ENCODE measurements around the gene GDF9. TPM values are rescaled to one million over a fixed set of nuclear protein-coding genes. Genes with fewer than 3 reads are reported as not detected.

GDF9 gene
- total RNA-seq, 3 donors from 2014 or later: 0.33 to 0.64 (median 0.44) TPM

DNA sequence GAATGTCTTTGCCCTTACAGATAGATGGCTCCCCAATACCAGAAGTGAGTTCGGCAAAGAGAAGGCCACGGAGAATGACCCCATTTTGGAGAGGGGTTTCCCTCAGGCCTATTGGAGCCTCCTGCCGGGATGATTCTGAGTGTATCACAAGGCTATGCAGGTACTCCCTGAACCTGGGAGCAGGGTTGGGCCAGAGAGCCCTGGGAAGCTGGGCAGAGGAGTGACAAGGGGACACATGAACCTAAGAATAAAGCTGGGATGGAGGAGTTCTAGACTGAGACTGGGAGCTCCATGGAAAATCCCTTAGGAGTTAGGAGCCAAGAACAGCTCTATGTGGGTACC, 7.6 kb upstream of the GDF9 start:
- intact Hi-C loops (cut with DNase I; ENCODE audit: low total_unique reads): no loop called here
- Histone ChIP-seq H3K36me3 (no peaks in the 10 kb centered on the region), H3K4me1 (no peaks in the 10 kb centered on the region), H3K4me3 (no peak overlapping the region), H3K9me3 (no peaks in the 10 kb centered on the region), H3K27ac (no peak overlapping the region), H3K27me3 (no peaks in the 10 kb centered on the region)
- DNase-seq (ENCODE audit: low spot score in 2 of 2): no peak
- TF ChIP-seq, protein P1, sequence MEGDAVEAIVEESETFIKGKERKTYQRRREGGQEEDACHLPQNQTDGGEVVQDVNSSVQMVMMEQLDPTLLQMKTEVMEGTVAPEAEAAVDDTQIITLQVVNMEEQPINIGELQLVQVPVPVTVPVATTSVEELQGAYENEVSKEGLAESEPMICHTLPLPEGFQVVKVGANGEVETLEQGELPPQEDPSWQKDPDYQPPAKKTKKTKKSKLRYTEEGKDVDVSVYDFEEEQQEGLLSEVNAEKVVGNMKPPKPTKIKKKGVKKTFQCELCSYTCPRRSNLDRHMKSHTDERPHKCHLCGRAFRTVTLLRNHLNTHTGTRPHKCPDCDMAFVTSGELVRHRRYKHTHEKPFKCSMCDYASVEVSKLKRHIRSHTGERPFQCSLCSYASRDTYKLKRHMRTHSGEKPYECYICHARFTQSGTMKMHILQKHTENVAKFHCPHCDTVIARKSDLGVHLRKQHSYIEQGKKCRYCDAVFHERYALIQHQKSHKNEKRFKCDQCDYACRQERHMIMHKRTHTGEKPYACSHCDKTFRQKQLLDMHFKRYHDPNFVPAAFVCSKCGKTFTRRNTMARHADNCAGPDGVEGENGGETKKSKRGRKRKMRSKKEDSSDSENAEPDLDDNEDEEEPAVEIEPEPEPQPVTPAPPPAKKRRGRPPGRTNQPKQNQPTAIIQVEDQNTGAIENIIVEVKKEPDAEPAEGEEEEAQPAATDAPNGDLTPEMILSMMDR (IDR thresholded peaks at IDR 0.05): no peak
- TF ChIP-seq POLR2A (IDR thresholded peaks at IDR 0.05) (no peak), POLR2AphosphoS5 (IDR thresholded peaks at IDR 0.05) (no peak)

DNA sequence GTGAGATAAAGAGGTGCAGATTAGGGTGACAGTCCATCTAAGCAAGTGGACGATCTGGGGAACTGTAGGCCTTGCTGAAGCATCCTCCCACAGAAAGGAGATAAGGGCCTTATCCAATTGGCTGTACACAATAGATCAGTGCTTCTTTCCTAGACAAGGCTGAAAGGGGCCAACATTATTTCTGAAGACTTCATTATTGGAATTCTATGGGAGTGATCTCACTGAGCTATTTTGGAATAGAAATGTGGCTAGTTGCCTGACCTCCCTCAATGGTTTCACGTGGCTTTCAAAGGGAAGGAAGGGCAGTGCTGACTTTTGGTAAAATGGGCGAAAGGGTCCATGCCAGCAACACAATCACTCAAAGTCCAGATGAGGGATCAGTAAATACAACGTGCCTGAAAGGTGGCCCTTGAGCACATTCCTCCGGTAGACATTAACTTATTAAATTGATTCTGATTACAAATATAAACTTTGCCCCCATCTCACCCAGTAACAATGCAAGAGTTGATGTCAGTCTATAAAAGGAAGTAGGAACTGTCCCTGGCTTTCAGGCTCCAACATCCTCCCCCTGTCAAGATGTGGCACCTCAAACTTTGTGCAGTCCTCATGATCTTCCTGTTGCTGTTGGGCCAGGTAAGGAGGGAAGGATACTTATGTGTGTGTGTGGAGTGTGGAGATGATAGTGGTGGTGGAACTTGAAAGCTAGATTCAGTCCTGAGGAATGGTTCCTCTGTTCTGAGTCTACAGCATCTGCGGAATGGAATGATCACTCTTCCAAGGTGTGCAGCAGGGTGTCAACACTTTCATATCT, 7.1 kb upstream of the GDF9 start, which contains the start of gene LEAP2:
Gene LEAP2 (plus strand): TSS at position 550 of the 811 bp plus-strand sequence. CDS start 27 bp downstream, at position 577.
- Histone ChIP-seq H3K4me3 (no peak within 1 kb of the TSS), H3K27ac (no peak within 1 kb of the TSS), H3K36me3 (no peaks in the 10 kb centered on the region), H3K4me1 (no peaks in the 10 kb centered on the region), H3K9me3 (no peaks in the 10 kb centered on the region), H3K27me3 (no peaks in the 10 kb centered on the region)
- TF ChIP-seq POLR2AphosphoS5 (IDR thresholded peaks at IDR 0.05) (no peak), POLR2A (IDR thresholded peaks at IDR 0.05) (no peak)
- TF ChIP-seq, protein P1 (IDR thresholded peaks at IDR 0.05): no peak
- no peak for DNase-seq (ENCODE audit: low spot score in 2 of 2)
- intact Hi-C loops (cut with DNase I; ENCODE audit: low total_unique reads): no loop called here

DNA sequence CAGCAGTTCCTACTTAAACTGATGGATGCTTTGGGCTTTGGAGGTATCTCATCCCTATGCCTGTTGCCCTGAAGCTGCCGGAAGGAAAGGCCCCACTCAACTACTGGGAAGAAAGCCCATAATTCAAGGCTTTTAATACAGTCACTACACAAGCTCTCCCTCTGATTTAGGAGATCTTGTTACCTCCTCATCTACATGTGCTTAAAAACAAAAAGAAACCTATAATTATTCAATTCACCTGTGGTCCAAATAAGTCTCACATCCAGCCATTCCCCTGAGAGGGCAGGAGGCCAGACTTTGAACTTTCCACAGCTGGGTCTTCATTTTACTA, 6.5 kb upstream of the GDF9 start:
- no peak for DNase-seq (ENCODE audit: low spot score in 2 of 2)
- Histone ChIP-seq H3K36me3 (no peaks in the 10 kb centered on the region), H3K27me3 (no peaks in the 10 kb centered on the region), H3K9me3 (no peaks in the 10 kb centered on the region), H3K27ac (no peak overlapping the region), H3K4me1 (peaks cover 0 to 1% of the 10 kb centered on the region in 2 donors), H3K4me3 (no peak overlapping the region)
- intact Hi-C loops (cut with DNase I; ENCODE audit: low total_unique reads): no loop called here
- TF ChIP-seq, protein P1 (IDR thresholded peaks at IDR 0.05): no peak
- TF ChIP-seq POLR2A (IDR thresholded peaks at IDR 0.05) (no peak), POLR2AphosphoS5 (IDR thresholded peaks at IDR 0.05) (no peak)

DNA sequence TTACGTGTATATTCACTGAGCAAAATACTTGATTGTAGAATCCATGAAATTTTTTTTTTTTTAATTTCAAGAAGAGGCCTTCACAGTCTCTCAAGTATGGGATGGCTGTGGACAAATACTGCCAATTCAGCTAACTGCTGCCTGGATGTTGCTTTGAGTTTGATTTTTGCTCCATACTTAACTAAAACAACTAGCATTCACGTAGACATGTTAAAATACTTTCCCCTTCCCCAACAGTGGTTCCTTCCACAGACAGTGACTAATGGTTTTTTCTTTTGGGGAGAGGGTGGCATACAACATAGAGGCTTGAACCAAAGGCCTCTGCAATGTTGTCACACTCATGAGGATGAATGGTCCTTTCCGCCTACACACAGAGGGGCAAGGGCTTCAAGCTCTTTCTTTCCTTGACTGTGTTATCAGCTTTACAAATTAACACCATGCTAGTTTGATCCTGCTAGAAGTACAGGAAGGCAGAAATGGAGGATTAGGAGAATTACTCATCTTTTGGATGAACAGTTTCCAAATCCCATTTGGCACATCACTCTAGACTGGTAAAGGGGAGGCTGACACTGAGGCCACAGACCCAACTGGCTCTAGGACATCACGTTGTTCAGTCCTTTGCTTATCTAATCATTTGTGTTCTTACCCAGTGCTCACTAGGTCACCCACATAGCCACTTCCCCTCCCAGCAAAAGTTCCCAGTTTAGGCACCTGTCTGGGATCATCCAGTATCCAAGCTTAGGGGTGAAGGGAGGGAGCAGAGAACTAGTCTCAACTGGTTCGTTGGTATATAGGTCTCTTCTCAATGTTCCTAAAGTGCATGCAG, 5.4 kb upstream of the GDF9 start:
- no peaks in the 10 kb centered on the region for H3K27me3 ChIP-seq
- no peaks in the 10 kb centered on the region for H3K9me3 ChIP-seq
- TF ChIP-seq POLR2AphosphoS5 (IDR thresholded peaks at IDR 0.05): no peak
- H3K36me3 ChIP-seq: no peaks in the 10 kb centered on the region
- H3K27ac ChIP-seq: no peak overlapping the region
- intact Hi-C loops (cut with DNase I; ENCODE audit: low total_unique reads): no loop called here
- no peak for DNase-seq (ENCODE audit: low spot score in 2 of 2)
- peaks cover 0 to 9% of the 10 kb centered on the region in 2 donors for H3K4me1 ChIP-seq
- no peak overlapping the region for H3K4me3 ChIP-seq

DNA sequence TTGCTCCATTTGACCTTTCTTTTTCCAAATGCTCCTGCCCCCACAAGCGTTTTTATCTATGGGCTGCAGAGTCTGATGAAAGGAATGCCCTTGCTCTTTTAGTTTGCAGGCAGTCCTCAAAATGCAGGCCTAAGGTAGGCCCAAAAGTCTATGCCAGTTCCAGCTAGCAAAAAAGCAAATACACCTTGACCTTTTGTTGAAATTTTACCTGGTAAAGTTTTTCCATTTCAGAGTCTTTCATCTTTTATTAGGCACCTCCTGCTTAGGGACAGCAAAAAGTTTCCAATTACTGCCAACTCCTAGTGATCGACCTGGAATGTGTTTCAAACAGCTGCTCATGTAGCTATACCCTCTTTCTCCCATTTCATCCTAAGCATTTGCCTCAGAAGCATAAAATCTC, 4.5 kb upstream of the GDF9 start:
- Histone ChIP-seq H3K4me3 (no peak overlapping the region), H3K4me1 (peaks cover 0 to 9% of the 10 kb centered on the region in 2 donors), H3K9me3 (no peaks in the 10 kb centered on the region), H3K27ac (no peak overlapping the region), H3K36me3 (no peaks in the 10 kb centered on the region), H3K27me3 (no peaks in the 10 kb centered on the region)
- intact Hi-C loops (cut with DNase I; ENCODE audit: low total_unique reads): no loop called here
- TF ChIP-seq POLR2A (IDR thresholded peaks at IDR 0.05) (no peak), POLR2AphosphoS5 (IDR thresholded peaks at IDR 0.05) (no peak)
- TF ChIP-seq, protein P1 (IDR thresholded peaks at IDR 0.05): no peak
- DNase-seq (ENCODE audit: low spot score in 2 of 2): no peak

Data from breast epithelium (tissue), 4 donors.